ENCODE measurements around the gene BBS9. TPM values are rescaled to one million over a fixed set of nuclear protein-coding genes. Genes with fewer than 3 reads are reported as not detected.

BBS9 gene
- total RNA-seq, 1 experiment from 2014 or later, result 26.4 TPM

DNA sequence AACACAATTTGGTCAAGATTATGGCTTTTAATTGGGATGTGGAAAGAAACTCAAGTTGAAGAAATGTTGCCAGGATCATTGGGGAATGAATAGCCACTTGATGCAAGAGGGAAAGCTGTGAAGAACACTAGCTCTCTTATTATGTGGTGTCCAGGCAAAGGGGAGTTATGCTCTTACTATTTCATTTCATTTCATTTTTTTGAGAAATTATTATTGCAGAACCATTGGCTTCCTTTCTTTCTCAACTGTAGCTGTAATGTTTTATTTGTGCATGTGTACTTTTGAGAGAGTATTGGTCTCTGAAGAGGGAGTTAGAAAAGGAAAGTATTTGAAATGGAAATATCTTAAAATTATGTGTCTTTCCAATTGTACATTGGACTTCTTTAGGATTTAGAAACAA, 463.4 kb downstream of the BBS9 start:
- Histone ChIP-seq H3T11ph (ENCODE audit: low read length) (no peak overlapping the region), H2BK5ac (ENCODE audit: insufficient read length, low read length) (no peak overlapping the region), H3K27ac (ENCODE audit: insufficient read length, low read depth, low read length) (no peak overlapping the region), H3K4ac (ENCODE audit: low read depth, low read length) (no peak overlapping the region), H2BK15ac (ENCODE audit: low read depth, low read length) (no peak overlapping the region), H2AFZ (ENCODE audit: low read length) (no peak overlapping the region), H2BK12ac (ENCODE audit: insufficient read length, low read depth, low read length) (no peak overlapping the region), H3K14ac (ENCODE audit: insufficient read depth, low read length) (no peak overlapping the region), H3K23ac (ENCODE audit: insufficient read length, low read depth, low read length) (no peak overlapping the region), H2BK120ac (ENCODE audit: low read depth, low read length, poor library complexity, severe bottlenecking) (no peak overlapping the region), H3K23me2 (ENCODE audit: insufficient read length, low read depth, low read length, poor library complexity, severe bottlenecking) (no peaks in the 10 kb centered on the region), H3K18ac (ENCODE audit: insufficient read length, low read depth, low read length) (no peak overlapping the region), H3K79me2 (ENCODE audit: insufficient read depth, low read length) (no peaks in the 10 kb centered on the region), H3K4me2 (ENCODE audit: insufficient read depth, insufficient read length, low read length) (no peak overlapping the region), H3K4me1 (ENCODE audit: insufficient read depth, low read length) (no peaks in the 10 kb centered on the region), H3K79me1 (ENCODE audit: insufficient read depth, low read depth, low read length, poor library complexity, severe bottlenecking) (no peaks in the 10 kb centered on the region), H3K56ac (ENCODE audit: insufficient read length, low read depth, low read length) (no peak overlapping the region), H4K8ac (replicated peaks; ENCODE audit: insufficient read length, low read depth, low read length) (no peak overlapping the region), H3K9ac (ENCODE audit: extremely low read depth, insufficient read length, low read length) (no peak overlapping the region), H4K5ac (ENCODE audit: insufficient read length, low read depth, low read length) (no peak overlapping the region), H4K91ac (ENCODE audit: insufficient read length, low read depth, low read length) (no peak overlapping the region), H2AK5ac (ENCODE audit: insufficient read length, low read length) (no peak overlapping the region), H3K27me3 (ENCODE audit: insufficient read depth, low read length) (no peaks in the 10 kb centered on the region; the same call in 1 of the 2 replicates), H2BK20ac (ENCODE audit: low read depth, low read length, poor library complexity, severe bottlenecking) (no peak overlapping the region), H3K9me3 (ENCODE audit: control insufficient read depth, low read depth, low read length) (no peaks in the 10 kb centered on the region), H4K20me1 (ENCODE audit: control insufficient read depth, insufficient read depth, insufficient read length) (no peaks in the 10 kb centered on the region)
- no peaks in the 10 kb centered on the region for H3K36me3 Mint-ChIP-seq (ENCODE audit: insufficient read depth in 1 of 3, low read depth in 3 of 3)
- TF ChIP-seq, protein P1, sequence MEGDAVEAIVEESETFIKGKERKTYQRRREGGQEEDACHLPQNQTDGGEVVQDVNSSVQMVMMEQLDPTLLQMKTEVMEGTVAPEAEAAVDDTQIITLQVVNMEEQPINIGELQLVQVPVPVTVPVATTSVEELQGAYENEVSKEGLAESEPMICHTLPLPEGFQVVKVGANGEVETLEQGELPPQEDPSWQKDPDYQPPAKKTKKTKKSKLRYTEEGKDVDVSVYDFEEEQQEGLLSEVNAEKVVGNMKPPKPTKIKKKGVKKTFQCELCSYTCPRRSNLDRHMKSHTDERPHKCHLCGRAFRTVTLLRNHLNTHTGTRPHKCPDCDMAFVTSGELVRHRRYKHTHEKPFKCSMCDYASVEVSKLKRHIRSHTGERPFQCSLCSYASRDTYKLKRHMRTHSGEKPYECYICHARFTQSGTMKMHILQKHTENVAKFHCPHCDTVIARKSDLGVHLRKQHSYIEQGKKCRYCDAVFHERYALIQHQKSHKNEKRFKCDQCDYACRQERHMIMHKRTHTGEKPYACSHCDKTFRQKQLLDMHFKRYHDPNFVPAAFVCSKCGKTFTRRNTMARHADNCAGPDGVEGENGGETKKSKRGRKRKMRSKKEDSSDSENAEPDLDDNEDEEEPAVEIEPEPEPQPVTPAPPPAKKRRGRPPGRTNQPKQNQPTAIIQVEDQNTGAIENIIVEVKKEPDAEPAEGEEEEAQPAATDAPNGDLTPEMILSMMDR (conservative IDR thresholded peaks at IDR 0.05), result no peak
- H3K27me3 Mint-ChIP-seq (ENCODE audit: low read depth), result no peaks in the 10 kb centered on the region
- no peak overlapping the region for H3K27ac Mint-ChIP-seq
- DNase-seq, result no peak
- no peaks in the 10 kb centered on the region for H3K9me3 Mint-ChIP-seq
- H3K4me1 Mint-ChIP-seq, result 0 out of 4 replicates have a peak, but pooled peaks cover 4 to 5% of the 10 kb centered on the region in 2 experiments
- H3K4me3 Mint-ChIP-seq, result no peak overlapping the region
